HG02798 (cell line): ENCODE measurements around the gene ZSCAN10.
A peak's percentile ranks its signal among the peaks of the same experiment; 100 is the strongest.
"Not testable (repeated sequence)": the region's sequence is repeated elsewhere in the genome, so short reads cannot be mapped to it uniquely, and the experiment has no call there.

Experiments used
- ATAC-seq: cut with Tn5 transposase; IDR thresholded peaks from one replicate; pipeline ENCODE4 v1.9.1; 2021; ENCODE audit warnings: mild to moderate bottlenecking; ENCODE audit not compliant: unreplicated experiment, poor library complexity

ZSCAN10 gene

GRCh38 chr16:3087243-3088235 lies 11.6 kb downstream of the ZSCAN10 start:
- ATAC-seq: no peak

DNA sequence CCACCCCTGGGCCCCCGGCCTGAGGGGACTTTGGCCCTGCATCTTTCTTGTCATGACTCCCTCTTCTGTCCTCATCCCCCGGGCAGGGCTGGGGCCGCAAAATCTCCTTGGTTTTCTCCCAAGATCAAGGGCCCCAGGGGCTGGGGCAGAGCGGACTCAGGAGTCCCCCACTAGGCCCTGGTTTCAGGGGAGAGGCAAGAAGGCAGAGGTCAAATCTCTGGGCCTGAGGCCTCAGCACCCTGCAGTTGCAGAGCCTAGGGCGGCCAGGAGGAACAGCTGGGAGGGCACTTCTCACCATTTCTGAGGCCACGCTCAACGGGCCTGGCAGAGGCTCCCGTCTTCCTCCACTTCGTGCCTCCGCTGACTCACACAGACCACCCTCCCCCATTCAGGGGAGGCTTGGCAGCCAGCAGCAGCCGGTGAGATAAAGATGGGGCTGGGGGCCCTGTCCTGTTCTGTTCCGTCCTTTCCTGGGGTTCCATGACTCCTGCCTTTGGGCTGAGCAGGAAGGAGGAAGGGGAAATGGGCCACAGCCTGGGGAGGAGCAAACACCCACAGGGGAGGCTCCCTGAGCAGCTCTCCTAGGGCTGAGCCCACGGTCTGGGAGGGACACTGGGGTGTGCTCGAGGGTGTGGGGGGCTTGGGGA lies 12.4 kb downstream of the ZSCAN10 start:
- ATAC-seq: no peak

DNA sequence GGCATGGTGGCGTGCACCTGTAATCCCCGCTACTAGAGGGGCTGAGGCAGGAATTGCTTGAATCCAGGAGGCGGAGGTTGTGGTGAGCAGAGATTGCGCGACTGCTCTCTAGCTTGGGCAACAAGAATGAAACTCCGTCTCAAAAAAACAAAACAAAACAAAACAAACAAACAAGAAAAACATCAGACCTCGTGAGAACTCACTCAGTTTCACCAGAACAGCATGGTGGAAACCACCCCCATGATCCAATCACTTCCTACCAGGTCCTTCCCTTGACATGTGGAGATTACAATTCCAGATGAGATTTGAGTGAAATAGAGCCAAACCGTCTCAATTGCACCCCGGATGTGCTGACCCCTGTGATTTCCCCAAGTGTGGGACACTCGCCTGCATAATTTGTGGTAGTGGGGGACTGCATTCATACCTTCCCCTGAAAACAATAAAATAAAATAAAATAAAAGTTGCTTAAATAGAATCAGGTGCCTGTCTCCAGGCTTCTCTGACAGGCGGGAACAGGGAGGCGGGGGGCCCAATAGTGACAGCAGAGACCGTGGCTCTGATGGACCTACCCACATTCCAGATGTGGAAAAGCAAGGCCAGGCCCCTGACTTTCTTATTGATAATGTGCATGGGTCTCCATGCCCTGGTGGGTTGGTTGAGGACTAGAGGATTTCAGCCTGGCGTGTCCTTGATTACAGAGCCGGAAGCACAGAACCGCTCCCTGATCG lies 13.1 kb downstream of the ZSCAN10 start:
- ATAC-seq: no peak

DNA sequence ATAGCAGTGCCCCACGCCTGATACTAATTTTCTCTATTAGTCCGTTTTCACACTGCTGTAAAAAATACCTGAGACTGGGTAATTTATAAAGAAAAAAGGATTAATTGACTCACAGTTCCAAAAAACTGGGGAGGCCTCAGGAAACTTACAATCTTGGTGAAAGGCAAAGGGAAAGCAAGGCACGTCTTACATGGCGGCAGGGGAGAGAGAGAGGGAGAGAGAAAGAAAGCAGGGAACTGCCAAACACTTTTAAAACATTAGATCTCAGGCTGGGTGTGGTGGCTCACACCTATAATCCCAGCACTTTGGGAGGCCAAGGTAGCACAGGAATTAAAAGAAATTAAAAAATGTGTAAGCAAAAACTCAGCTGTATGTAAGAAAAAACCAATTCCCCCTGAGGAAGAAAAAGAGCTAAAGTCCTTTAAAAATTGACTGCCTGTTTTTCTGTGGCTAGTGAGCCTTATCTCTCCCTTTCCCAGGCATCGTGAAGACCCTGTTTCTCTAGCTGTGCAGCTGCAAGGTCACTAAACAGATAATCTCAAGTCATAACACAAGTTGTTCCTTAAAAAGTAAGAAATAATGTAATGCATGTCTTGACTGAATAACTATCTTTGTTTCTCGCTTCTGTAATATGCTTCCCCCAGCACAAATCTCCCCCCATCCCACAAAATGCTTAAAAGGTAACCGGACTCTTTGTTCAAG lies 14.0 kb downstream of the ZSCAN10 start:
- no peak for ATAC-seq

DNA sequence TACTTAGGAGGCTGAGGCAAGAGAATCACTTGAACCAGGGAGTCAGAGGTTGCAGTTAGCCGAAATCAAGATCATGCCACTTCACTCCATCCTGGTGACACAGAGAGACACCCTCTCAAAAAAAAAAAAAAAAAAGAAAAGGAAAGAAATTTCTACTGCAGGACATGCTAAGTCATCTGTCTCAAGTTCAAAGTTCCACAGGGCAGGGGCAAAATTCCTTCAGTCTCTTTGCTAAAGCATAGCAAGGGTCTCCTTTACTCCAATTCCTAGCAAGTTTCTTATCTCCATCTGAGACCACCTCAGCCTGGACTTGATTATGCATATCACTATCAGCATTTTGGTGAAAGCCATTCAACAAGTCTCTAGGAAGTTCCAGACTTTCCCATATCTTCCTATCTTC lies 14.6 kb downstream of the ZSCAN10 start:
- ATAC-seq: no peak

GRCh38 chr16:3083408-3083807 lies 15.7 kb downstream of the ZSCAN10 start:
- not testable (repeated sequence) for ATAC-seq

DNA sequence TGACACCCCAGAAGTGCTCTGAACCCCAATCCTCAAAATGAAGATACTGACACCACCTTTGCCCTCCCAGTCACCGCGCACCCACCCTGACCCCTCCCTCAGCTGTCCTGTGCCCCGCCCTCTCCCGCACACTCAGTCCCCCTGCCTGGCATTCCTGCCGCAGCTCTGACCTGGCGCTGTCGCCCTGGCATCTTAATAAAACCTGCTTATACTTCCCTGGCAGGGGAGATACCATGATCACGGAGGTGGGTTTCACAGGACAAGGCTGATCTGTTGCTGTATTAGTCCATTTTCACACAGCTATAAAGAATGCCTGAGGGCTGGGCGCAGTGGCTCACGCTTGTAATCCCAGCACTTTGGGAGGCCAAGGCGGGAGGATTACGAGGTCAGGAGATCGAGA lies 17.1 kb downstream of the ZSCAN10 start:
- ATAC-seq: not testable (repeated sequence)

DNA sequence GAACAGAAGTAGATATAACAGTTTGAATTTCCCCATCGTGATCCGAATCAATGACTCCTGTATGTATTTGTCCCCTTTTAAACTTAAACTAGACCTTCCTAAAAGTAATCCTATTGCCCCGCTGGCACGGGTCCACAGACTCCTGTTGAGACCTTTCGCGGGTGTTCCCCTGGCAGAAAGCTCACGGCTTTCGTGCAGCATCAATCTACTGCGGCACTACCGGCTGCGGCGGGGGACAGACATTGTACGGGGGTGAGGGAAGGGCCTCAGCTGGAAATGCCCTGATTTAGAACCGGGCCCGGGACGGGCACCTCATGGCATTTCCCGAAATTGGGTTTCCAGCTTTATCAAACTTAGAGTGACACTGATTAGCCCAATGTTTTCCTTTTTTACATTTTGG lies 19.1 kb downstream of the ZSCAN10 start:
- ATAC-seq: no peak

GRCh38 chr16:3076577-3076976 lies 22.5 kb downstream of the ZSCAN10 start:
- ATAC-seq: no peak

DNA sequence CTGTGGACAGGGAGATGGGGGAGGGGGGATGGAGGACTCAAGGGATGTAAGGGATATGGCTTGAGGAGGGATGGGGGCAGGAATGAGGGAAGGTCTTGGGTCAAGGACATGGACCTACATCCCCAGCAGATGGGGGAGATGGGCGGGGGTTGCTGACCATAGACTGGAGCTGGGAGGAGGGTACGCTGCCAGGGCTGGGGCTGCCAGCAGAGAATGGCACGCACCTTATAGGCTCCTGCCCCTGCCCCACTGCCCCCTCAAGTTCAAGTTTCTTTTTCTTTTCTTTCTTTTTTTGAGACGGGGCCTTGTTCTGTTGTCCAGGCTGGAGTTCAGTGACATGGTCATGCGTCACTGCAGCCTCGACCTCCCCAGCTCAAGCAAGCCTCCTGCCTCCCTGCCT lies 23.1 kb downstream of the ZSCAN10 start:
- ATAC-seq: not testable (repeated sequence)

DNA sequence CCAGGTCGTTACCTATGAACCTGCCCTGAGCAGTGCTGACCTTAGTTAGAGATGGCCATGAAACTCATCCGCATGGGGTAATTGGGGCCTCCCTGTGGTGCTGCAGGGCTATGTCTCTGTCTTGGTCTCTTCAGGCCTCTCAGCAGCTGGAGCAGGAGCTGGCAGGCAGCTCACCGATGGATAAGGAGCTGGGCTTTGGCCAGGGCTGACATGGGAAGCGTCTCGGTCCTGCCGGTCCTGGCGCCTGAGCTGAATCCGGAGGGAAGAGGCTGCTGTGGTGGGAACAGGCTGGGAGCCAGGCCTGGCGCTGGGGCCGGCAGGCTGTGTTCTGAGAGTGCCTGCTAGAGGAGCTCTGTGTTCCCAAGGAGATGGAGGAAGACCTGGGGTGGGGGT lies 23.6 kb downstream of the ZSCAN10 start:
- ATAC-seq: no peak

DNA sequence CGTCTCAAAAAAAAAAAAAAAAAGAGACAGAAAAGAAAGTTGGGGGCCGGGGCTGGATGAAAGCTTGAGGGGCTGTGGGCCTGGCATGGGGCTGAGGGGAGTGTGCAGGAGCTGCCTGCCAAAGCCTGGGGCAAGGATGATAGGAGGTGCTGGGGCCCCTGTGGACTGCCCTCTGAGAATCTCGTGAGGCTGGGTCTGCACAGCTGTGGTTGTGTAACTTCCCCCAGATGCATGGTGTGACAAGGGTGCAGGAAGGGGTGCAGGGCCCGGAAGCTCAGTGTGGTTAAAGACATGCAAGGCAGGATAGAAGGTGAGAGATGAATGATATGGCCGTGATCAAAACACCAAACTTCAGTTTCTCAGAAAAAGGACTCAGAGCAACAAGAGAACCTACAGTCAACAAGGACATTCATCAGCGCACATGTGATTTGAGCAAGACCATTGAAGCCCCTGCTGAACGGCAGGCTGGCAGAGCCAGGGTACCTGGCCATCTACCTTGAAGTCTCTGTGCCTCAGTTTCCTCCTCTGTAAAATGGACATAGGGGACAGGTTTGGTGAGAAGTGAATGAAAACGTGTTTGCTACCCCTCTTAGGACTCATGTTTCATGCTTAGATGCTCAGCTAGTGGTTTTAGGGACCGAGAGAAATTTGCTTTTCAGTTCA lies 24.1 kb downstream of the ZSCAN10 start:
- ATAC-seq: peak; percentile 72

- ATAC-seq: no peak
These were observed 25.6 kb downstream of the ZSCAN10 start for GRCh38 chr16:3073448-3073847.

- ATAC-seq: not testable (repeated sequence)
These were observed 26.4 kb downstream of the ZSCAN10 start for GRCh38 chr16:3072576-3073263.

DNA sequence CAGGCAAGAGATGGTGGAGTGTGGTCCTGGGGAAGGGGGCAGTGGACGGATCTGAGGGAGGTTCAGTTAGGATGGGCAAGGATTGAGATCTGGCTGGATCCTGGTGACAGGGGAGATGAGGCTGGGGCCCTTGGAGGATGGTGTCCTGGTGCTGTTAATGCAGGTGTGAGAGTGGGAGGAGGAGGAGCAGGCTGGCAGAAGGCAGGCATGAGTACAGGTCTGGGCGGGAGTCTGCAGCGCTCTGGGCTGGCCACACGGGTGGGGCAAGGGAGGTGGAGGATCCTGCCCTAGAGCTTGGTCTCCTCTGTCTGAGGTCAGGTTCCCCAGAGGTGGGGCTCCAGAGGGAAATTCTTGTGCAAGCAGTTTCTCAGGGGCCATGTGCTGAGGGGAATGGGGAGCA lies 26.9 kb downstream of the ZSCAN10 start:
- not testable (repeated sequence) for ATAC-seq

DNA sequence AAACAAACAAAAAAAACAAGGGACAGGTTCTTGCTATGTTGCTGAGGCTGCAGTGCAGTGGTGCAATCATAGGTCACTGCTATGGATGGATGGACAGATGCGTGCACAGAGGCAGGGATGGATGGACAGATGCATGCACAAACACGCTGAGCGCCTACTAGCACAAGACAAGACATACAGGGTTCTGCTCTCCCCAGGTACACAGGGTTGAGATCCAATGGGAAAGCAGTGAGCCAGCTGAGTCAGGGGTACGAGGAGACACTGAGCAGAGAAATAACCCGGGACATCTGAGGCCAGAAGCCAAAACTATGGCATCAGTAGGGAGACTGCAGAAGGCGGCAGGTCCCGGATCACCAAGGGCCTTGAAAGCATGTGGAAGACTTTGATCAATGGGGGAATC lies 27.4 kb downstream of the ZSCAN10 start:
- no peak for ATAC-seq

DNA sequence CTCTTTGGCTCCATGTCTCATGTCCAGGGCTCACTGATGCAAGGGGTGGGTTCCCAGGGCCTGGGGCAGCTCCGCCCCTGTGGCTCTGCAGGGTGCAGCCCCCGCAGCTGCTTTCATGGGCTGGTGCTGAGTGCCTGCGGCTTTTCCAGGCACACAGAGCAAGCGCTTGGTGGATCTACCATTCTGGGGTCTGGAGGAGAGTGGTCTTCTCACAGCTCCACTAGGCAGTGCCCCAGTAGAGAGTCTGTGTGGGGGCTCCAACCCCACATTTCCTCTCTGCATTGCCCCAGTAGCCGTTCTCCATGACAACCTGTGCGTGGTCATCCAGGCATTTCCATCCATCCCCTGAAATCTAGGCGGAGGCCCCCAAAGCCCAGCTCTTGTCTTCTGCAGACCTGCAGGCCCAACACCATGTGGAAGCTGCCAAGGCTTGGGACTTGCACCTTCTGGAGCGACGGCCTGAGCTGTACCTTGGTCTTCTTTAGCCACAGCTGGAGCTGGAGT lies 28.4 kb downstream of the ZSCAN10 start:
- no peak for ATAC-seq

GRCh38 chr16:3069146-3069545 lies 29.9 kb downstream of the ZSCAN10 start:
- ATAC-seq: not testable (repeated sequence)

- no peak for ATAC-seq
These were observed 30.6 kb downstream of the ZSCAN10 start for GRCh38 chr16:3068487-3068886.
